ENCODE data around the gene SIL1. TPM values are rescaled to one million over a fixed set of nuclear protein-coding genes. Genes with fewer than 3 reads are reported as not detected.

Gene SIL1
- total and polyA plus RNA-seq, 2 of the 8 experiments (the other 6 are each of a cell fraction or from before 2014, with no cell fraction given): 8.3 to 12.8 TPM

DNA sequence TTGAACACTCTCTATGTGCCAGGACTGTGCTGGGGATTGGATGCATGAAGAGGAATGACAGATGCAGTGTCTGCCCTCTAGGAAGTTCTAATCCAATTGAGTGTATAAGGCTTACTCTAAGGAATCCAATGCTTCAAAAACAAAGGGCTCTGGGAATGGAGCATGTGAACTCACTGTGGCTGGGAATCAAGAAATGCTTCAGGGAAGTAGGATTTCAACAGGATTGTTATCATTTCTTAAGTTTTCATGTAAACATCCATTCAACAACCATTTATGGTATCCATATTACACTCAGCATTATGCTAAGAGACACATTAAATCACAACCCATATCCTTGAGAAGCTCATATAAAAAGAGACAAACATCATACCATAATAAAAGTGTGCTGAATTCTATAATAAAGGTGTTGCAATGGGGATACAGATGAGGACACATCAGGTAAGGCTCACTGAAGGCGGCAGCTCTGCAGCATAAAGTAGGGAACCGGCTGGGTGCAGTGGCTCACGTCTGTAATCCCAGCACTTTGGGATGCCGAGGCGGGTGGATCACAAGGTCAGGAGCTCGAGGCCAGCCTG, 11.3 kb downstream of the SIL1 start:
- Histone ChIP-seq H4K5ac (ENCODE audit: insufficient read length, low read depth, low read length) (no peak overlapping the region), H2BK15ac (ENCODE audit: low read length) (no peak overlapping the region), H3K79me1 (ENCODE audit: low read depth, low read length) (no peaks in the 10 kb centered on the region), H3K9me3 (ENCODE audit: insufficient read depth in 2 of 2, low read depth in 1 of 2, low read length in 1 of 2) (no peaks in the 10 kb centered on the region), H2AK5ac (ENCODE audit: low read depth, low read length) (no peak overlapping the region), H3K56ac (replicated peaks; ENCODE audit: insufficient read length, low read depth, low read length) (no peak overlapping the region), H2BK120ac (replicated peaks; ENCODE audit: low read depth, low read length) (no peak overlapping the region), H3K79me2 (ENCODE audit: control insufficient read depth in 1 of 2, insufficient read depth in 2 of 2, low read length in 2 of 2) (no peaks in the 10 kb centered on the region), H3K27me3 (replicated peaks in 1 of 4; ENCODE audit: control insufficient read depth in 3 of 4, extremely low read depth in 1 of 4, insufficient read depth in 3 of 4, low read length in 3 of 4) (no peaks in the 10 kb centered on the region), H2BK5ac (ENCODE audit: low read depth, low read length) (no peak overlapping the region), H4K8ac (ENCODE audit: extremely low read depth, insufficient read depth, low read length) (no peak overlapping the region), H3K4ac (replicated peaks; ENCODE audit: insufficient read length, low read depth, low read length) (no peak overlapping the region), H3K9ac (replicated peaks in 1 of 4; ENCODE audit: extremely low read depth in 1 of 4, low read depth in 3 of 4, low read length in 3 of 4) (no peak overlapping the region), H3K27ac (ENCODE audit: low read depth, low read length) (no peak overlapping the region), H4K20me1 (replicated peaks in 1 of 2; ENCODE audit: control insufficient read depth in 1 of 2, insufficient read depth in 2 of 2, low read length in 2 of 2) (no peaks in the 10 kb centered on the region), H3K36me3 (ENCODE audit: control insufficient read depth in 2 of 4, insufficient read depth in 4 of 4, low read length in 3 of 4) (no peaks in the 10 kb centered on the region), H2BK20ac (ENCODE audit: low read length) (no peak overlapping the region), H3K23ac (ENCODE audit: insufficient read length) (no peak overlapping the region), H3K18ac (ENCODE audit: extremely low read depth, low read length) (no peak overlapping the region), H2BK12ac (ENCODE audit: low read depth, low read length) (no peak overlapping the region), H4K91ac (replicated peaks; ENCODE audit: insufficient read length, low read length) (no peak overlapping the region), H2AFZ (ENCODE audit: low read length) (no peak overlapping the region), H3K23me2 (ENCODE audit: low read depth, low read length) (no peaks in the 10 kb centered on the region), H3K14ac (ENCODE audit: insufficient read length) (no peak overlapping the region), H3K4me1 (replicated peaks in 1 of 4; ENCODE audit: control insufficient read depth in 3 of 4, insufficient read depth in 4 of 4, low read length in 3 of 4) (no peaks in the 10 kb centered on the region), H3K4me3 (ENCODE audit: extremely low read depth in 1 of 4, insufficient read depth in 2 of 4, low read depth in 3 of 4, low read length in 4 of 4) (no peak overlapping the region), H3K4me2 (ENCODE audit: insufficient read depth in 1 of 2, low read depth in 2 of 2, low read length in 2 of 2) (no peak overlapping the region)
- 94% methylated on average over 6 of the region's 6 CpGs; no CpG with 5 or more reads in 1 of the 2 experiments for WGBS, 2 experiments (ENCODE audit: extremely low coverage in 1 of 2, insufficient coverage in 1 of 2, insufficient read length in 1 of 2, insufficient replicate concordance in 2 of 2, low coverage in 1 of 2, low lambda C conversion rate in 2 of 2, missing lambda C conversion rate in 1 of 2)
- TF ChIP-seq TCF12 (IDR thresholded peaks at IDR 0.05; ENCODE audit: low read depth, low read length) (no peak), SIN3A (conservative IDR thresholded peaks at IDR 0.05 in 1 of 2, IDR thresholded peaks at IDR 0.05 in 1 of 2; ENCODE audit: low read depth in 1 of 2, low read length in 2 of 2) (no peak)
- FAIRE-seq (no peak), DNase-seq (ENCODE audit: low read depth in 1 of 2, low spot score in 2 of 2) (no peak)
- POLR2A ChIA-PET (ENCODE audit: partially characterized antibody): no interaction called here
- CTCF ChIA-PET (ENCODE audit: partially characterized antibody): interaction anchor here (1.1 to 1.3 kb wide), 2 partner anchors 9 to 75 kb away, joined by 3 read pairs; no protein-coding TSS in a partner anchor
